BLaER1 treated with 17β-estradiol and CSF1 and Interleukin-3, amounts not matched to agents 10 nM and 100 nM (cell line): ENCODE data around the gene NUDT19.

Source experiments
- H3K27ac ChIP-seq, 11 experiments: shearing (Covaris generic); formaldehyde crosslinking; 2 replicates each; pipeline ENCODE4 v1.8.1; 2022
- H3K27me3 ChIP-seq, 11 experiments: shearing (Covaris generic); formaldehyde crosslinking; 2 replicates each; pipeline ENCODE4 v1.8.1; 2022
- H3K36me3 ChIP-seq, 11 experiments: shearing (Covaris generic); formaldehyde crosslinking; 2 replicates each; pipeline ENCODE4 v1.8.1; 2022
- H3K4me1 ChIP-seq, 10 experiments: shearing (Covaris generic); formaldehyde crosslinking; 2 replicates each; pipeline ENCODE4 v1.8.1; 2022
- H3K4me2 ChIP-seq, 11 experiments: shearing (Covaris generic); formaldehyde crosslinking; 2 replicates each; pipeline ENCODE4 v1.8.1; 2022
- H3K4me3 ChIP-seq, 10 experiments: shearing (Covaris generic); formaldehyde crosslinking; 2 replicates each; pipeline ENCODE4 v1.8.1; 2022
- H3K9ac ChIP-seq, 11 experiments: shearing (Covaris generic); formaldehyde crosslinking; 2 replicates each; pipeline ENCODE4 v1.8.1; 2022
- H3K9me3 ChIP-seq, 11 experiments: shearing (Covaris generic); formaldehyde crosslinking; replicated peaks in 1 of 11; 2 replicates each; pipeline ENCODE4 v1.8.1; 2022
- H4K20me1 ChIP-seq, 11 experiments: shearing (Covaris generic); formaldehyde crosslinking; 2 replicates each; pipeline ENCODE4 v1.8.1; 2022
- Cebpa-rat ChIP-seq, 11 experiments: shearing (Covaris generic); IDR thresholded peaks; 2 replicates each; pipeline ENCODE4 v1.8.1; 2022

The NUDT19 gene

DNA sequence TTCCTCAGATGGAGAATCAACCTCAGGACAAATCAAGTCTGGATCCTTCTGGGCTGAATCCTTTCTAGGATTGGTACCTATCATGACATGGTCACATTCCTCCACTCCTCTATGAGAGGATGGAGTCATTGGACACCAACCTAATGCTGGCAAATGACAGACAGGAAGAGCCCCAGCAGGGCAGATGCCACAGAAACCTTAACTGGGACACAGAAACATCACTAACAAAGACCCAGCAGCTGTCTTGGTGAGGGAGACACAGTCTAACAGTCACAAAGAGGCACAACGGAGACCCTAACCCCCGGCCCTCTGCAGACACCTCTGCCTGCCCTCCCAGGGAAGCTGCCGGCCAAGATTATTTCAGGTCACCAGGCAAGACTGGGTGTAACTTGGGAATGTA is 18.8 kb upstream of the NUDT19 start:
- peaks cover 0 to 25% (median 12%) of the 10 kb centered on the region in 11 experiments; a peak in 14 of 22 replicates for H3K36me3 ChIP-seq
- peak overlapping the region in 7 of 11 experiments; percentile 53 to 87 (median 86); a peak in 12 of 22 replicates for H3K9ac ChIP-seq
- peak overlapping the region in 9 of 10 experiments; percentile 87 to 96 (median 91); a peak in 12 of 20 replicates for H3K4me3 ChIP-seq
- peaks cover 45 to 63% (median 48%) of the 10 kb centered on the region in 10 experiments for H3K4me1 ChIP-seq
- H3K27ac ChIP-seq, result no peak overlapping the region
- H3K9me3 ChIP-seq, result no peaks in the 10 kb centered on the region
- H4K20me1 ChIP-seq, result peaks cover 61 to 84% (median 69%) of the 10 kb centered on the region in 11 experiments
- peaks cover 21 to 22% (median 22%) of the 10 kb centered on the region in 11 experiments for H3K27me3 ChIP-seq
- no peak for TF ChIP-seq Cebpa-rat (IDR thresholded peaks at IDR 0.05)
- H3K4me2 ChIP-seq, result peak overlapping the region; percentile 87 to 100 (median 97)

DNA sequence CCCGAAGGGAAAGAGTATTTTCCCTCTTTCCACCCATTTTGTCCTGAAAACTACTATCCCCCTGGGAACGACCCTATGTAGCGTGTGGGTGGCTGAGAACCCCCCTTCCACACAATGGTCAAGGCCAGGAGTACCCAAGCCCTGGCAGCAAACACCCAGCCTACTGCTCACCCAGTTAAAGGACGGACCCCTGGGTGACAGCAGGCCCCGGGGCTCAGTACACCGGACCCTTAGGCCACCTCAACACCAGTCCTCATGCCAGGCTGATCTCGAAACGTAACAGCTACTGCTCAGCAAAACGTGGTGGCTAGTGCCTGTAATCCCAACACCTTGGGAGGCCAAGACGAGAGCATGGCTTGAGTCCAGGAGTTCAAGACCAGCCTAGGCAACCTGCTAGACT is 18.0 kb upstream of the NUDT19 start:
- H3K4me3 ChIP-seq, result peak overlapping the region; percentile 87 to 98 (median 92)
- no peak overlapping the region for H3K27ac ChIP-seq
- peak overlapping the region in 10 of 11 experiments; percentile 53 to 87 (median 84); a peak in 18 of 22 replicates for H3K9ac ChIP-seq
- H3K4me2 ChIP-seq, result peak overlapping the region; percentile 87 to 100 (median 97)
- H3K27me3 ChIP-seq, result peaks cover 21 to 29% (median 23%) of the 10 kb centered on the region in 11 experiments
- H3K4me1 ChIP-seq, result peaks cover 45 to 63% (median 48%) of the 10 kb centered on the region in 10 experiments
- TF ChIP-seq Cebpa-rat (IDR thresholded peaks at IDR 0.05), result no peak
- no peaks in the 10 kb centered on the region for H3K9me3 ChIP-seq
- peaks cover 58 to 78% (median 62%) of the 10 kb centered on the region in 11 experiments for H4K20me1 ChIP-seq
- H3K36me3 ChIP-seq, result peaks cover 0 to 18% (median 11%) of the 10 kb centered on the region in 11 experiments; a peak in 13 of 22 replicates

DNA sequence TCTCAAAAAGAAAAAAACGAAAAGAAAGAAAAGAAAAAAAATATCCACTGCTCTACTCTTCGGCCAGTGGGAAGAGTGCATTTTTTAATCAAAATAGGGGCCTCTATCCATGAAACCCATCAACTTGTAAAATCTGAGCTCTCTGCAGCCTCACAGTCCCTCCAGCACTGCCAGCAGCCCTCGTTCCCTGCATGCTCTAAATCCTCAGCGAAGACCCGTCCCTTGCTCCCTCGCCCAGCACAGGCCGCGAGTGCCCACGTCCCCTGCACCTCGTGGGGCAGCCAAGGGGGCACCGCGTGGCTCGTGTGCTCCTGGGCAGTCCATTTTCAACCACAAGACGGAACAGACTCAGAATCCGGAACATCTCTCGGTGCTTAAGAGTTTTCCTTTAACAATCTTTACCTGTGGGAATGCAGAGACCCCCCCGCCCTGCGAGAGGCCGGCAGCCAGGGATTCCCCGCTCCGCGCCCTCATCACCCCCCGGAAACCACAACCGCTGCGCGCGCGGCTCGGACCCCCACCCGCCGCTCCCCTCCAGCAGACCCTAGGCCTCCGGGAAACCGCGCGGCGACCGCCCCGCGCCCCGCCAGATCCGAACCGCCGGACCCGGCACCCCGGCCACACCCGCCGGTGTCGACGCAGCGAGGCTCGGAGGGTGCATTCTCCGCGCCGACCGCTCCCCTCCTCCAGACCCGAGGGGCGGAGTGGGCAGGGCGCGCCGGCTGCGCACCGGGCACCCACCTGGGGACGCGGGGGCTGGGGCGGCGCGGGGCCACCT is 17.3 kb upstream of the NUDT19 start:
- Histone ChIP-seq H3K27ac (peak overlapping the region; percentile 57 to 85 (median 77); a peak in 21 of 22 replicates), H3K4me3 (peak overlapping the region; percentile 87 to 98 (median 92)), H4K20me1 (peaks cover 51 to 70% (median 54%) of the 10 kb centered on the region in 11 experiments), H3K9ac (peak overlapping the region; percentile 77 to 87 (median 85)), H3K4me2 (peak overlapping the region; percentile 87 to 100 (median 97)), H3K9me3 (no peaks in the 10 kb centered on the region), H3K27me3 (peaks cover 21 to 29% (median 23%) of the 10 kb centered on the region in 11 experiments), H3K36me3 (peaks cover 0 to 13% (median 5%) of the 10 kb centered on the region in 11 experiments; a peak in 10 of 22 replicates), H3K4me1 (peaks cover 44 to 62% (median 48%) of the 10 kb centered on the region in 10 experiments)
- TF ChIP-seq Cebpa-rat (IDR thresholded peaks at IDR 0.05), result no peak

DNA sequence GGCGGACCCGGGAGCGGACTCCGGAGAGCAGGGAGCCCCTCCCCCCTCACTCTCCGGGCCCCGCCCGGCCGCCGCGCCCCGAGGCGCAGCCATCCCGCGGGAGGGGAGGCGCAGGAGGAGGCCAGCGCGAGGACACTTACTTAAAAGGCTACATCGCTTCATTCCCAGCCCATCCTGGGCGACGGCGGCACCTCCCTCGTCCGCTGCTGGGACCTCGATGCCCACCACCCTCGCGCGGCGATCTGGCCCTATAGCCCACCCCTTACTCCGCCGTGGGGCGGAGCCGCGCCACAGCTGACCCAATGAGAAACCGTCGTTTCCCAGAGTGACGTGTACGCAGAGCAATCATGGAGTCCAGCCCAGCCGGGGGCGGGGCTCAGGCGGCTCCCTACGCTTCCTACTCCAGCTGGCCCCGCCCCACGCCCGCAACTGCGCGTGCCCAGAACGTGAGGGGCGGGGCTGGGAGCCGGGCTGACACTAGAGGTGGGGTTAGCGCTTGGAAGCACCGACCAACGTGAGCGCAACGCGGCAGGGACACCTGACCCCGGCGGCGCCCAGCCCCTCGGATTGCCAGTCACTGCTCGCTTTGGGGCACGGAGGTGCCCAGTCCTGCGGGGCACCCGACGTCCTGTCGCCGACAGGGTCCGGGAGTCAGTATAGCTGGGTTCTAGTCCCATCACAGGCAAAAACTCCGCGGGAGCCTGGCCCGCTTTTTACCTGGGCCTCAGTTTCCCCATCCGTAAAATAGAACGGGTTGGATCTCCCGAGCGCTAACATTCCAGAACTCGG is 16.5 kb upstream of the NUDT19 start, which contains the start of gene ANKRD27:
Gene ANKRD27 (minus strand): TSS at position 250 of the 789 bp plus-strand sequence. CDS start 16,165 bp downstream, outside the sequence.
- Histone ChIP-seq H3K27ac (peak within 1 kb of the TSS; percentile 57 to 85 (median 77); a peak in 21 of 22 replicates), H3K36me3 (peaks cover 0 to 6% (median 0%) of the 10 kb centered on the region in 11 experiments; a peak in 5 of 22 replicates), H3K4me2 (peak within 1 kb of the TSS; percentile 95 to 100 (median 98)), H3K9me3 (no peaks in the 10 kb centered on the region), H4K20me1 (peaks cover 43 to 62% (median 46%) of the 10 kb centered on the region in 11 experiments), H3K4me1 (peaks cover 36 to 56% (median 48%) of the 10 kb centered on the region in 10 experiments), H3K4me3 (peak within 1 kb of the TSS; percentile 87 to 98 (median 92)), H3K9ac (peak within 1 kb of the TSS; percentile 77 to 87 (median 85)), H3K27me3 (peaks cover 21 to 29% (median 23%) of the 10 kb centered on the region in 11 experiments)
- no peak for TF ChIP-seq Cebpa-rat (IDR thresholded peaks at IDR 0.05)

DNA sequence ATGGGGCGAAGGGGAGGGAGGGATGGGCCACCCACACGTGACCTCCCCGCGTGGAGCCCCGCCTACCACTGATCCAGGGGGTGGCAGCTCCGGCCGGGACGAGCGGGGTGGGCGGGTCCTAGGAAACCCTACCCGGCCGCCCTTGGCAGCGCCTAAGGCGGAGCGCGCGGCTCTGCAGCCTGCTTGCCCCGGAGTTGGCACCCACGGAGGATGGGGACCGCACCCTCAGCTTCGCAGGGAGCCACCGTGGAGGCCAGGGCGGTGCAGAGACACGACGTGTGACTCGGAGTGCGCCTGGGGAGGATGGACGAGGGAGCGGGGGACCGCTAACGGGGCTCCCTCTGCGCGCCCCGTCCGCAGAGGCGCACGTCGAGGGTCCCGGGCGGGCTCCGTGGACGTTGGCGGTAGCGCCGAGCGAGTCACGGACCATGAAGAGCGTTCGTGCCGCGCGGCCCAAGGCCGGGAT is 15.9 kb upstream of the NUDT19 start, which contains the start of gene RGS9BP:
Gene RGS9BP (plus strand): TSS at position 129 of the 466 bp plus-strand sequence. CDS start 416 bp downstream, outside the sequence.
- Histone ChIP-seq H3K9ac (peak within 1 kb of the TSS; percentile 77 to 87 (median 85)), H3K27me3 (peaks cover 21 to 29% (median 23%) of the 10 kb centered on the region in 11 experiments), H3K36me3 (peaks cover 0 to 5% (median 0%) of the 10 kb centered on the region in 11 experiments; a peak in 4 of 22 replicates), H3K4me3 (peak within 1 kb of the TSS; percentile 87 to 98 (median 92)), H3K4me2 (peak within 1 kb of the TSS; percentile 95 to 100 (median 98)), H3K4me1 (peaks cover 32 to 56% (median 48%) of the 10 kb centered on the region in 10 experiments), H3K27ac (peak within 1 kb of the TSS; percentile 57 to 85 (median 77); a peak in 21 of 22 replicates), H4K20me1 (peaks cover 37 to 56% (median 41%) of the 10 kb centered on the region in 11 experiments), H3K9me3 (no peaks in the 10 kb centered on the region)
- TF ChIP-seq Cebpa-rat (IDR thresholded peaks at IDR 0.05), result no peak

DNA sequence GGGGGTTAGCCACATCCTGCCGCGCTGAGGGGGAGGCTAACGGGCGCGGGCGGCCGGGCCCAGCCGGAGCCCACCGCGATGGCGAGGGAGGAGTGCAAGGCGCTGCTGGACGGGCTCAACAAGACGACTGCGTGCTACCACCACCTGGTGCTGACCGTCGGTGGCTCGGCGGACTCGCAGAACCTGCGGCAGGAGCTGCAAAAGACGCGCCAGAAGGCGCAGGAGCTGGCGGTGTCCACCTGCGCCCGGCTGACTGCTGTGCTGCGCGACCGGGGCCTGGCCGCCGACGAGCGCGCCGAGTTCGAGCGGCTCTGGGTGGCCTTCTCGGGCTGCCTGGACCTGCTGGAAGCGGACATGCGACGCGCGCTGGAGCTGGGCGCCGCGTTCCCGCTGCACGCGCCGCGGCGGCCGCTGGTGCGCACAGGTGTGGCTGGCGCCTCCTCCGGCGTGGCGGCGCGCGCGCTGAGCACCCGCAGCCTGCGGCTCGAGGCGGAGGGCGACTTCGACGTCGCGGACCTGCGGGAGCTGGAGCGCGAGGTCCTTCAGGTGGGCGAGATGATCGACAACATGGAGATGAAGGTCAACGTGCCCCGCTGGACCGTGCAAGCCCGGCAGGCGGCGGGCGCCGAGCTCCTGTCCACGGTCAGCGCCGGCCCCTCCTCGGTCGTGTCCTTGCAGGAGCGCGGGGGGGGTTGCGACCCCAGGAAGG is 15.3 kb upstream of the NUDT19 start:
- Histone ChIP-seq H3K36me3 (peaks cover 0 to 2% (median 0%) of the 10 kb centered on the region in 11 experiments; a peak in 4 of 22 replicates), H3K9me3 (no peaks in the 10 kb centered on the region), H3K27me3 (peaks cover 21 to 29% (median 23%) of the 10 kb centered on the region in 11 experiments), H3K4me1 (peaks cover 31 to 50% (median 43%) of the 10 kb centered on the region in 10 experiments), H3K27ac (peak overlapping the region in 6 of 11 experiments; percentile 27 to 78 (median 54); a peak in 3 of 22 replicates), H3K4me2 (peak overlapping the region; percentile 83 to 98 (median 95)), H4K20me1 (peaks cover 31 to 50% (median 35%) of the 10 kb centered on the region in 11 experiments), H3K9ac (peak overlapping the region; percentile 59 to 87 (median 83); a peak in 21 of 22 replicates), H3K4me3 (peak overlapping the region; percentile 87 to 98 (median 92))
- TF ChIP-seq Cebpa-rat (IDR thresholded peaks at IDR 0.05), result no peak

DNA sequence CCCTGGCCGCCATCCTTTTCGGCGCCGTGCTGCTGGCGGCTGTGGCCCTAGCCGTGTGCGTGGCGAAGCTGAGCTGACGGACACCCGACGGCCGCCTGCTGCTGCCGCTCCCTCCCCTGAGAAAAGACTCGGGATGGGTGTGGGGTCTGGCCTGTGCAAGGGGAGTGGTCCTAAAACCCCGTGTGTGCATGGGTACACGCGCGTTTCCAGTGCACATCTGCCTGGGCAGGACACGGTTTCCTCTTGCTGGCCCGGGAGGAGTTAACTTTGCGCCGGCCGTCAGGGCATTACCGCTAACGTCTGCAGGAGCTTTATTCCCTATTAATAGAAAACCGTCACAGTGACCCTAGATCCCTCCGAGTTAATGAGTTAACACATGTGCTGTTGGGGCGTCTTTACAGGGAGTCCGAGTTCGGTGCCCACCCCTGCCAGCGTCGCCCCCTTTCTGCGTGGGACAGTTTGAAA is 14.7 kb upstream of the NUDT19 start:
- peaks cover 25 to 44% (median 37%) of the 10 kb centered on the region in 10 experiments for H3K4me1 ChIP-seq
- peaks cover 25 to 44% (median 29%) of the 10 kb centered on the region in 11 experiments for H4K20me1 ChIP-seq
- H3K36me3 ChIP-seq, result no peaks in the 10 kb centered on the region
- H3K9me3 ChIP-seq, result no peaks in the 10 kb centered on the region
- peak overlapping the region in 10 of 11 experiments; percentile 83 to 98 (median 95); a peak in 17 of 22 replicates for H3K4me2 ChIP-seq
- H3K4me3 ChIP-seq, result 0 out of 20 replicates have a peak overlapping the region, but pooled peaks of 2 of the 10 experiments have one; percentile 87 to 95
- peaks cover 21 to 29% (median 23%) of the 10 kb centered on the region in 11 experiments for H3K27me3 ChIP-seq
- TF ChIP-seq Cebpa-rat (IDR thresholded peaks at IDR 0.05), result no peak
- no peak overlapping the region for H3K9ac ChIP-seq
- H3K27ac ChIP-seq, result no peak overlapping the region
